Fibroblast of the aortic adventitia (primary cell): ENCODE measurements around the gene CENPH. TPM values are rescaled to one million over a fixed set of nuclear protein-coding genes. Genes with fewer than 3 reads are reported as not detected.

ENCODE experiments used
- DNase-seq: peaks from one replicate; pipeline ENCODE4 v3.0.0-alpha.2; 2010; ENCODE audit warnings: low read depth
- H3K4me3 ChIP-seq: 2 replicates; pipeline ENCODE4 v1.5.1; 2011; ENCODE audit warnings: low read depth, mild to moderate bottlenecking, control low read depth, low read length, moderate library complexity
- total RNA-seq: library from RNA; depleted of rRNA; stranded (reverse); fragments of >200 nt; gene quantifications from 2 replicates; pipeline ENCODE4 v1.2.3, GENCODE V29; 2012; ENCODE audit warnings: low replicate concordance
- TF ChIP-seq, protein P1 (sequence below): IDR thresholded peaks from 2 replicates; pipeline ENCODE4 v1.5.1; 2011; ENCODE audit warnings: mild to moderate bottlenecking, low read length, control low read depth, inconsistent platforms; ENCODE audit not compliant: insufficient read depth

CENPH gene
- total RNA-seq, 1 donor = 20.2 TPM

DNA sequence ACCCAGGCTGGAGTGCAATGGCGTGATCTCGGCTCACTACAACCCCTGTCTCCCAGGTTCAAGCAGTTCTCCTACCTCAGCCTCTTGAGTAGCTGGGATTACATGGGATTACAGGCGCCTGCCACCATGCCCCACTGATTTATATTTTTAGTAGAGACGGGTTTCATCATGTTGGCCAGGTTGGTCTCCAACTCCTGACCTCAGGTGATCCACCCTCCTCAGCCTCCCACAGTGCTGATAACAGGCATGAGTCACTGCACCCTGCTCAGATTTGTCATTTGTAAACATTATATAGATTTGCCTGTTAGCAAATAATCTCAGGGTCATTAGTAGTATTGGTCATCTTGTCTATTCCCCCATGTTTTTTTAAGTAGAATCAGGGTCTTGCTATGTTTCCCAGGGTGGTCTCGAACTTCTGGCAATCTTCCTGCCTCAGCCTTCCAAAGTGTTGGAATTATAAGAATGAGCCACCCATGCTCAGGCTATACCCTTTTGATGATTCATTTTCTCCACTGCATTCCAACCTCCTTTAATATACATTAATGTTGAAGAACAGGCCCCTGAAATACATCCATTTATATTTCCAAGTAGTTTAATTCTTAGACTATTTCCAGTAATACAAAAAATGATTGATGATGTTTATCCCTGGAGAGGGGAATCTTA lies 17.3 kb downstream of the CENPH start:
- TF ChIP-seq, protein P1, sequence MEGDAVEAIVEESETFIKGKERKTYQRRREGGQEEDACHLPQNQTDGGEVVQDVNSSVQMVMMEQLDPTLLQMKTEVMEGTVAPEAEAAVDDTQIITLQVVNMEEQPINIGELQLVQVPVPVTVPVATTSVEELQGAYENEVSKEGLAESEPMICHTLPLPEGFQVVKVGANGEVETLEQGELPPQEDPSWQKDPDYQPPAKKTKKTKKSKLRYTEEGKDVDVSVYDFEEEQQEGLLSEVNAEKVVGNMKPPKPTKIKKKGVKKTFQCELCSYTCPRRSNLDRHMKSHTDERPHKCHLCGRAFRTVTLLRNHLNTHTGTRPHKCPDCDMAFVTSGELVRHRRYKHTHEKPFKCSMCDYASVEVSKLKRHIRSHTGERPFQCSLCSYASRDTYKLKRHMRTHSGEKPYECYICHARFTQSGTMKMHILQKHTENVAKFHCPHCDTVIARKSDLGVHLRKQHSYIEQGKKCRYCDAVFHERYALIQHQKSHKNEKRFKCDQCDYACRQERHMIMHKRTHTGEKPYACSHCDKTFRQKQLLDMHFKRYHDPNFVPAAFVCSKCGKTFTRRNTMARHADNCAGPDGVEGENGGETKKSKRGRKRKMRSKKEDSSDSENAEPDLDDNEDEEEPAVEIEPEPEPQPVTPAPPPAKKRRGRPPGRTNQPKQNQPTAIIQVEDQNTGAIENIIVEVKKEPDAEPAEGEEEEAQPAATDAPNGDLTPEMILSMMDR = no peak
- peak; percentile 8 for DNase-seq
- H3K4me3 ChIP-seq = no peak overlapping the region

DNA sequence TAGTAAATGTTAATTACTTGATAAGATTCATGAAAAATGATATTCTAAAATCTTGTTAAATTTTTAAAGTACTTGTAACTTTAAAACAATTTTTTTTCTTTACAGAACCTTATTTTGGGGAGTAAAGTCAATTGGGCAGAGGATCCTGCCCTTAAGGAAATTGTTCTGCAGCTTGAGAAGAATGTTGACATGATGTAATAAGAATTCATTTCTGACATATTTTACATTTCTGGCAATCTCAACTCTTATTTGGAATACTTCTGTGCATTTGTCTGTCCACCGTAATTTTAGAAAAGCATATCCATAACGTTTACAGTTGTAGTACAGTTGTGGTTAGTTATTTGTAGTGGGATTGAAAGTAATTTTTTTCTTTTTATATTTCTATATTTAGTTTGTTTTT lies 20.2 kb downstream of the CENPH start:
- no peak overlapping the region for H3K4me3 ChIP-seq
- TF ChIP-seq, protein P1 = no peak
- peak; percentile 20 for DNase-seq

DNA sequence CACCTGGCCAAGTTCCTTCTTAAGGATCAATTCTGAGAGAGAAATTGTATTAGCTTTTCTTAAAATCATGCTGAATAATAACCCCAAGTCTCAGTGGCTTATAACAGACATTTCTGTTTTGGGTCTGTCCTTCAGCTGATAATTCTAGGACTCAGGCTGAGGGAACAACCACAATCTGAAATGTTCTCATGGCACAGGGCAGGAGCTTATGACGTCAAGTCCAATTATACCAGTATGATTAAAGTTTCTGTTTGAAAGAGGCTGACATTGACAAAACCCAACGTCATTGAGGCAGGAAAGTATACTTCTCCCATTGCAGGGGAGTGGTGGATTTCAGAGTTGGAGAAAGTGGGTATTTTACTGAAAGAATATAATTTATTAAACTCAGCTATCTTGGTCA lies 21.8 kb downstream of the CENPH start:
- TF ChIP-seq, protein P1 = no peak
- no peak for DNase-seq

GRCh38 chr5:69212022-69212421 lies 22.6 kb downstream of the CENPH start:
- no peak overlapping the region for H3K4me3 ChIP-seq
- DNase-seq = no peak

More for the DNA sequence above, 21.8 kb downstream of the CENPH start:
- H3K4me3 ChIP-seq = no peak overlapping the region

GRCh38 chr5:69213513-69214215 lies 24.3 kb downstream of the CENPH start:
- TF ChIP-seq, protein P1 = no peak
- no peak overlapping the region for H3K4me3 ChIP-seq
- DNase-seq = peak; percentile 68

More at GRCh38 chr5:69212022-69212421, 22.6 kb downstream of the CENPH start:
- TF ChIP-seq, protein P1 = no peak

- TF ChIP-seq, protein P1 = no peak
- peak overlapping the region; percentile 39 for H3K4me3 ChIP-seq
- DNase-seq = no peak
Measured at GRCh38 chr5:69217151-69217511, 27.7 kb downstream of the CENPH start.
